ENCODE data around the gene NDUFAB1. TPM values are rescaled to one million over a fixed set of nuclear protein-coding genes. Genes with fewer than 3 reads are reported as not detected.

The NDUFAB1 gene
- total and polyA plus RNA-seq, 10 donors, result 40.1 to 140 (median 63.6) TPM

GRCh38 chr16:23564575-23565363 is 31.3 kb downstream of the NDUFAB1 start:
- Histone ChIP-seq H3K9me3 (no peaks in the 10 kb centered on the region), H3K4me1 (peaks cover 0 to 41% (median 17%) of the 10 kb centered on the region in 6 donors), H3K36me3 (peaks cover 0 to 100% (median 96%) of the 10 kb centered on the region in 6 donors), H3K4me3 (no peak overlapping the region), H3K27me3 (replicated peaks in 1 of 7) (no peaks in the 10 kb centered on the region), H3K27ac (peak overlapping the region in 5 of 8 donors; percentile 13 to 67 (median 60))
- intact Hi-C loops (cut with DNase I; ENCODE audit: low total_unique reads), result no loop called here
- no peak for TF ChIP-seq CTCF (IDR thresholded peaks at IDR 0.05 in 8 of 11, conservative IDR thresholded peaks at IDR 0.05 in 3 of 11)
- peak in 2 of 3 donors; percentile 43 for TF ChIP-seq POLR2AphosphoS5 (IDR thresholded peaks at IDR 0.05)
- no peak for TF ChIP-seq POLR2A (IDR thresholded peaks at IDR 0.05)
- peak; percentile 58 for DNase-seq
- WGBS, 5 donors, result 84 to 95% (median 88%) methylated on average over 9 of the region's 9 CpGs

GRCh38 chr16:23563186-23563585 is 32.9 kb downstream of the NDUFAB1 start:
- TF ChIP-seq CTCF (IDR thresholded peaks at IDR 0.05 in 8 of 11, conservative IDR thresholded peaks at IDR 0.05 in 3 of 11) (no peak), POLR2A (IDR thresholded peaks at IDR 0.05) (no peak), POLR2AphosphoS5 (IDR thresholded peaks at IDR 0.05) (no peak)
- intact Hi-C loops (cut with DNase I; ENCODE audit: low total_unique reads), result no loop called here
- WGBS, 5 donors, result 89 to 94% (median 92%) methylated on average over 6 of the region's 6 CpGs
- Histone ChIP-seq H3K27ac (peak overlapping the region in 2 of 8 donors; percentile 22 to 59), H3K4me3 (no peak overlapping the region), H3K36me3 (peaks cover 0 to 94% (median 85%) of the 10 kb centered on the region in 6 donors), H3K9me3 (no peaks in the 10 kb centered on the region), H3K4me1 (peaks cover 12 to 54% (median 32%) of the 10 kb centered on the region in 6 donors), H3K27me3 (replicated peaks in 1 of 7) (no peaks in the 10 kb centered on the region)
- DNase-seq, result peak; percentile 53

- intact Hi-C loops (cut with DNase I; ENCODE audit: low total_unique reads), result no loop called here
- WGBS, 5 donors, result 95 to 98% (median 96%) methylated on average over 13 of the region's 13 CpGs
- Histone ChIP-seq H3K4me3 (no peak overlapping the region), H3K27ac (no peak overlapping the region), H3K36me3 (peaks cover 0 to 87% (median 79%) of the 10 kb centered on the region in 6 donors), H3K4me1 (peaks cover 13 to 58% (median 33%) of the 10 kb centered on the region in 6 donors), H3K9me3 (no peaks in the 10 kb centered on the region), H3K27me3 (replicated peaks in 1 of 7) (no peaks in the 10 kb centered on the region)
- DNase-seq, result peak; percentile 40
- TF ChIP-seq CTCF (IDR thresholded peaks at IDR 0.05 in 8 of 11, conservative IDR thresholded peaks at IDR 0.05 in 3 of 11) (no peak), POLR2AphosphoS5 (IDR thresholded peaks at IDR 0.05) (no peak), POLR2A (IDR thresholded peaks at IDR 0.05) (no peak)
These were observed 33.6 kb downstream of the NDUFAB1 start for GRCh38 chr16:23562505-23562904.

- Histone ChIP-seq H3K36me3 (peaks cover 0 to 78% (median 69%) of the 10 kb centered on the region in 6 donors), H3K4me1 (peaks cover 16 to 63% (median 37%) of the 10 kb centered on the region in 6 donors), H3K4me3 (no peak overlapping the region), H3K9me3 (no peaks in the 10 kb centered on the region), H3K27ac (no peak overlapping the region), H3K27me3 (replicated peaks in 1 of 7) (no peaks in the 10 kb centered on the region)
- no peak for TF ChIP-seq POLR2A (IDR thresholded peaks at IDR 0.05)
- TF ChIP-seq CTCF (IDR thresholded peaks at IDR 0.05 in 8 of 11, conservative IDR thresholded peaks at IDR 0.05 in 3 of 11), result no peak
- no peak for TF ChIP-seq POLR2AphosphoS5 (IDR thresholded peaks at IDR 0.05)
- 80 to 87% (median 84%) methylated on average over 5 of the region's 5 CpGs for WGBS, 5 donors
- intact Hi-C loops (cut with DNase I; ENCODE audit: low total_unique reads), result no loop called here
- no peak for DNase-seq
These were observed 34.5 kb downstream of the NDUFAB1 start for GRCh38 chr16:23561586-23561985.
